Melanocyte of skin (primary cell): ENCODE data around the gene ACOXL. TPM values are rescaled to one million over a fixed set of nuclear protein-coding genes. Genes with fewer than 3 reads are reported as not detected.

Experiments
- total RNA-seq, 2 donors: library from RNA; depleted of rRNA; stranded (reverse); fragments of >200 nt; gene quantifications; 2 replicates each; pipeline ENCODE4 v1.2.3, GENCODE V29; 2012

Gene ACOXL
- not detected for total RNA-seq

DNA sequence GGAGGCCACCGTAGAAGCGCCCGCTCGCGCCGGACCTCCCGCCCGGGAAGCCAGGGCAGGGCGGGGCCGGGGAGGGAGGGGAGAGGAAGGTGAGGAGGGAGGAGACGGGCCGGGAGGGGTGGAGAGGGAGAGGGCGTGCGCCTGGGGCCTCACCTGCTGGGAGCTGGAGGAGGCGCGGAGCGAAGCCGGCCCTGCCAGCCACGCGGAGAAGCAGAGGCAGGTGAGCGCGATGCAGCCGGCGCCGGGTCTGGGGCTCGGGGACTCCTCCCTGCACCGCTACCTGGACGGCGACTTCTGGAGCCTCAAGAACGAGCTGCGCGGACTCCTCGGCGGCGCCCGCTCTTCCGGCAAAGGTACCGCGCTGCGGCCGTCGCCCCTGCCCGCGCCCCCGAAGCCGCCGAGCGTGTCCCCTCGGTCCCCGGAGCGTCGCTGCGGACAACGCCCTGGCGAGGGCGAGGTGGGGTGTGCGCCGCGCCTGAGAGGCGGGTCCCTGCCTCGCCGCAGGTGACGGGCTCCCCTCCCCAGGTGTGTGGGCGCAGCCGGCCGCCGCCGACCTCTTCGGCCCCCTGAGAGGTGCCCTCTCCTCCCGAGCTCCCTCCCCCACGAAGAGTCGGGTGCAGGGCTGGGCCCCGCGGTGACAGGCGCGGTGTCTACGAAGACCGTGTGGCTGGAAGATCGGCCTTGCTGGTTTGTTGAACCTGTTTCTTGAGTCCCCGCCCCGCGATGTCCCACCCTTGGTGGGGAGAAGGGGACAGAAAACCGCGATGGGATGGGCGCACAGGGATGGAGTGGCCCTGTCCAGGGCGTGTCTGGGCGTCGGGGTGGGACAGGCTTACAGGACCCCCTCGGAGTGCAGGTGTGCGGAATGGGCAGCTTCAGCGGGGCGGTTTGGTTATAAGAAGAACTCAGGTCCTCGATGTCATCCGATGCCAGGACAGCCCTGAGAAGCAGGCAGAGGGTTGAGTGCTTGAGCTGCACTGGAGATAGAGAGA, at the start of gene ACOXL:
Gene ACOXL, plus strand, starts transcription at position 152 of the 992 bp plus-strand sequence. CDS start 35,817 bp downstream, outside the sequence.

DNA sequence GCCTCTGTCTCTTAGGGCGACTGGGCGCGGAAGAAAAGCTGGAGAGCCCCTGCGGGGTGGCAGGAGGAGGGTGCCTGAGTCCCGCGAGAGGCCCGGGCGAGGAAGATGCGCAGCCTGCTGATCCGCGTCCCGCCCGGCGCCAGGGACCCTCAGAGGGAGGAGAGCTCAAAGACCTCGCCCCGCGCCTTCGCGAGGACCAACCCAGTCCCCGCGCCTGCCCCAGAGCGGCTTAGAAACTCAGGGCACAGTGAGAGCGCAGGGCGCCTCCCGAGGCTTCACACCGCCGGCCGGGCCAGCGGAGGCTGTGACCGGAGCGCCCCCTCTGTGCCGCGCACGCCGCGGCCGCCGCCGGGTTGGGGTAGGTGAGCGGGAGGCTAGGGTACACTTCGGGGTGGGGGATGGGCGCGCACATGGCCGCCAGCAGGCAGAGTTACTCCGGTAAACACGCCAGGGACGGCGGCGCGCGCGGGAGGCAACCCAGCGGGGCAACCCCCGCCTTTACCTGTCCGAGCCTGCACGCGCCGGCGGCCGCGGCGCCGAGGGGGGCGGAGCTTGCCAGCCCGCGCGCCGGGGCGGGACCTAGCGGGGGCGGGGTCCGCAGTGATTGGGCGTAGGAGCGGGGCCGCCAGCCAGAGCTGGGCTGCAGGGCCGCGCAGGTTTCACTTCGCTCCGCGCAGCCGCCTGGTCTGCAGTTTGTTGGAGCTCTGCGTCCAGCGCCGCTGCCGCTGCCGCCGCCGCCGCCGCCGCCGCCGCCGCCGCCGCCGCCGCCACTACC, 388.1 kb downstream of the ACOXL start, which contains the start of gene BCL2L11:
Gene BCL2L11, plus strand, starts transcription at position 662 of the 775 bp plus-strand sequence. CDS start 2,832 bp downstream, outside the sequence.

Other genes with a start within 250 kb of the ACOXL start
- 10 to 100 TPM; 13.4 to 16.7 TPM for gene RGPD6, start 155.4 kb upstream of the ACOXL start, total RNA-seq
- gene BUB1, start 54.5 kb upstream of the ACOXL start, total RNA-seq = 10 to 100 TPM; 34.4 to 85.6 TPM